Neuronal stem cell (in vitro differentiated cells): Measurements from ENCODE around the gene ZBED2. TPM values are rescaled to one million over a fixed set of nuclear protein-coding genes. Genes with fewer than 3 reads are reported as not detected.
A peak's percentile ranks its signal among the peaks of the same experiment; 100 is the strongest.

ENCODE experiments used
- DNase-seq: peaks from one replicate; pipeline ENCODE4 v3.0.0-alpha.2; 2013; ENCODE audit warnings: low spot score
- H2AFZ ChIP-seq: one replicate; pipeline ENCODE4 v1.6.1; 2013; ENCODE audit warnings: mild to moderate bottlenecking, low read length, inconsistent platforms
- H2AK5ac ChIP-seq: 2 replicates; pipeline ENCODE4 v1.6.1; 2013; ENCODE audit warnings: low read depth, mild to moderate bottlenecking, inconsistent platforms, low read length, moderate library complexity, mixed read lengths
- H2BK120ac ChIP-seq: 2 replicates; pipeline ENCODE4 v1.6.1; 2013; ENCODE audit warnings: low read depth, mild to moderate bottlenecking, inconsistent platforms, low read length, moderate library complexity, mixed read lengths
- H2BK12ac ChIP-seq: one replicate; pipeline ENCODE4 v1.6.1; 2013; ENCODE audit warnings: low read length, inconsistent platforms
- H2BK15ac ChIP-seq: 2 replicates; pipeline ENCODE4 v1.6.1; 2013; ENCODE audit warnings: mild to moderate bottlenecking, low read length, inconsistent platforms, mixed read lengths
- H2BK5ac ChIP-seq: one replicate; pipeline ENCODE4 v1.6.1; 2013; ENCODE audit warnings: inconsistent platforms, mild to moderate bottlenecking, low read length, moderate library complexity
- H3K14ac ChIP-seq: one replicate; pipeline ENCODE4 v1.6.1; 2013; ENCODE audit warnings: low read length, inconsistent platforms
- H3K18ac ChIP-seq: 2 replicates; pipeline ENCODE4 v1.6.1; 2013; ENCODE audit warnings: low read length, inconsistent platforms
- H3K23ac ChIP-seq: 2 replicates; pipeline ENCODE4 v1.6.1; 2013; ENCODE audit warnings: low read depth, mild to moderate bottlenecking, mixed read lengths, low read length, inconsistent platforms; ENCODE audit not compliant: poor library complexity
- H3K27ac ChIP-seq: replicated peaks from 3 replicates; pipeline ENCODE4 v1.5.1; 2013; ENCODE audit warnings: low read length, inconsistent platforms
- H3K27me3 ChIP-seq, 3 experiments: 2 replicates each; pipeline ENCODE4 v1.6.1; 2013; ENCODE audit warnings: low read length in 3 of 3, mild to moderate bottlenecking in 2 of 3, inconsistent platforms in 1 of 3, low read depth in 1 of 3, mixed read lengths in 1 of 3, moderate library complexity in 1 of 3; ENCODE audit not compliant: control insufficient read depth in 3 of 3, insufficient read depth in 3 of 3
- H3K36me3 ChIP-seq, 2 donors: replicated peaks in 1 of 2; 2 replicates each; pipeline ENCODE4 v1.6.1; 2013; ENCODE audit warnings: low read length in 2 of 2; ENCODE audit not compliant: control insufficient read depth in 2 of 2, insufficient read depth in 2 of 2
- H3K4ac ChIP-seq: 2 replicates; pipeline ENCODE4 v1.6.1; 2013; ENCODE audit warnings: inconsistent platforms, mild to moderate bottlenecking, low read length, moderate library complexity
- H3K4me1 ChIP-seq, 2 donors: 1 replicate in 1 of 2; 2 replicates in 1 of 2; pipeline ENCODE4 v1.6.1; 2013; ENCODE audit warnings: low read length in 2 of 2, low read depth in 1 of 2; ENCODE audit not compliant: control insufficient read depth in 2 of 2, insufficient read depth in 1 of 2
- H3K4me2 ChIP-seq: one replicate; pipeline ENCODE4 v1.6.1; 2013; ENCODE audit warnings: mild to moderate bottlenecking, low read length, inconsistent platforms; ENCODE audit not compliant: insufficient read depth, poor library complexity, severe bottlenecking
- H3K4me3 ChIP-seq, 2 donors: 2 replicates each; pipeline ENCODE4 v1.5.1; 2013; ENCODE audit warnings: low read length in 2 of 2, mild to moderate bottlenecking in 2 of 2, inconsistent platforms in 1 of 2, moderate library complexity in 1 of 2
- H3K79me1 ChIP-seq: one replicate; pipeline ENCODE4 v1.6.1; 2013; ENCODE audit warnings: low read depth, mild to moderate bottlenecking, inconsistent platforms, low read length, moderate library complexity
- H3K9ac ChIP-seq: one replicate; pipeline ENCODE4 v1.6.1; 2013; ENCODE audit warnings: mild to moderate bottlenecking, low read depth, low read length, inconsistent platforms; ENCODE audit not compliant: poor library complexity
- H3K9me3 ChIP-seq, 2 donors: replicated peaks in 1 of 2; 2 replicates each; pipeline versions ENCODE3 to v1.6.1; 2013; ENCODE audit warnings: low read length in 2 of 2, mild to moderate bottlenecking in 2 of 2, inconsistent platforms in 1 of 2, low read depth in 1 of 2, mixed read lengths in 1 of 2, moderate library complexity in 1 of 2; ENCODE audit not compliant: control insufficient read depth in 2 of 2, insufficient read depth in 1 of 2
- H4K8ac ChIP-seq: one replicate; pipeline ENCODE4 v1.6.1; 2013; ENCODE audit warnings: low read depth, mild to moderate bottlenecking, inconsistent platforms, low read length, moderate library complexity
- H4K91ac ChIP-seq: one replicate; pipeline ENCODE4 v1.6.1; 2013; ENCODE audit warnings: low read length, low read depth, mild to moderate bottlenecking, inconsistent platforms; ENCODE audit not compliant: poor library complexity
- WGBS, 2 donors: extraction: QIAGEN DNeasy Blood & Tissue Kit; methylation state at CpG; one replicate each; pipeline ENCODE4 v1.1.7; 2013; ENCODE audit warnings: missing lambda C conversion rate in 2 of 2, mixed read lengths in 1 of 2; ENCODE audit not compliant: insufficient read length in 2 of 2, insufficient replicate concordance in 1 of 2; ENCODE audit errors: extremely low coverage in 2 of 2; 5-methylcytosine and 5-hydroxymethylcytosine counted together
- polyA plus RNA-seq, 2 experiments: library from polyadenylated mRNA; stranded (reverse); fragments of 200-250 nt; gene quantifications; one replicate each; pipeline ENCODE4 v1.2.3, GENCODE V29; 2013

ZBED2 gene, protein sequence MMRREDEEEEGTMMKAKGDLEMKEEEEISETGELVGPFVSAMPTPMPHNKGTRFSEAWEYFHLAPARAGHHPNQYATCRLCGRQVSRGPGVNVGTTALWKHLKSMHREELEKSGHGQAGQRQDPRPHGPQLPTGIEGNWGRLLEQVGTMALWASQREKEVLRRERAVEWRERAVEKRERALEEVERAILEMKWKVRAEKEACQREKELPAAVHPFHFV
- not detected for polyA plus RNA-seq (2013, experiment 1 of 2)
- polyA plus RNA-seq (2013, experiment 2 of 2), result not detected

DNA sequence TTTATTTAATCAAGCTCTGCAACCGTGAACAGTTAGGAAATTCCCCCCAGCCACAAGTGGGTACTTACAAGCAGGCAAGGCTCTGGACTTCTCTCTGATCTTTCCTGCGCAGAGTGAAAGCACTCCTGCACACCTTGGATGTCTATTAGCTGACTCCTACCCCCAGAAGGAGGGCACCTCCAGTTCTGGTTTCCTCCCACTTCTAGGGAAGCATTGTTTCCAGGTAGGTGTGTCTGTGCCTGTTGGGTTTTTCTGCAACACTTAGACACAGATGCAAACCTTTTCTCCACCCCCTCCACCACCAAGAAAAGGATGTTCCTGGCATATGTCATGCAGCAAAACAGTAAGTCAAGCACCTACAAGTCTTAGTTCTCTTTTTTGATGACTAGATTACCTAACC is at the start of gene ZBED2:
TSS of gene ZBED2 (minus strand) at position 115 of the 400 bp plus-strand sequence. CDS start 1,145 bp downstream, outside the sequence.
- Histone ChIP-seq H2BK5ac (no peak within 1 kb of the TSS), H3K9me3 (no peaks in the 10 kb centered on the region), H4K8ac (peak within 1 kb of the TSS; percentile 30), H3K4me1 (peaks cover 0 to 2% of the 10 kb centered on the region in 2 donors), H3K4me2 (no peak within 1 kb of the TSS), H3K18ac (no peak within 1 kb of the TSS), H3K4me3 (no peak within 1 kb of the TSS), H3K23ac (no peak within 1 kb of the TSS), H2AFZ (no peak within 1 kb of the TSS), H3K27ac (no peak within 1 kb of the TSS), H2BK120ac (no peak within 1 kb of the TSS), H4K91ac (no peak within 1 kb of the TSS), H3K27me3 (peaks cover 0 to 5% (median 0%) of the 10 kb centered on the region in 3 experiments), H2BK15ac (no peak within 1 kb of the TSS), H3K9ac (no peak within 1 kb of the TSS), H3K4ac (no peak within 1 kb of the TSS), H3K36me3 (no peaks in the 10 kb centered on the region), H2BK12ac (no peak within 1 kb of the TSS), H3K79me1 (no peaks in the 10 kb centered on the region), H2AK5ac (no peak within 1 kb of the TSS), H3K14ac (peak within 1 kb of the TSS; percentile 26)
- WGBS, 2 donors, result no CpG with 5 or more reads among the region's 2 CpGs
- DNase-seq, result no peak

DNA sequence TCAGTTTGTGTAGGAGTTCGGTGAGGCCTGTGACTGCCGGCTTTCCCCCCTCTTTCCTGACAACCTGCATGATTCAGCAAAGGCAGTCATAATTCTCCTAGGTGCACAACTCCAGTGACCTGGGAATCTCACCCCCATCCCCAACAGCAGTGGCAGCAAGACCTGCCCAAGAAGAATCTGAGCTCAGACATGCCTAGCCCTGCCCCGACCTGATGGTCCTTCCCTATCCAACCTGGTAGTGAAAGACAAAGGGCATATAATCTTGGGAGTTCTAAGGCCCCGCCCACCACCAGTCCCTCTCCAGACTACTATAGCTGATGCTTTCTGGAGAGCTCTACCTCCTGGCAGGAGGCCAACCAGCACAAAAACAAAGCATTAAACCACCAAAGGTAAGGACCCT is 44.2 kb upstream of the ZBED2 start:
- no peak overlapping the region for H2BK5ac ChIP-seq
- H3K14ac ChIP-seq, result no peak overlapping the region
- peaks cover 0 to 3% (median 0%) of the 10 kb centered on the region in 3 experiments for H3K27me3 ChIP-seq
- no peak overlapping the region for H2AK5ac ChIP-seq
- WGBS, 2 donors, result no CpG with 5 or more reads among the region's 4 CpGs
- DNase-seq, result no peak
- H3K23ac ChIP-seq, result no peak overlapping the region
- no peaks in the 10 kb centered on the region for H3K79me1 ChIP-seq
- no peak overlapping the region for H2AFZ ChIP-seq
- no peak overlapping the region for H3K27ac ChIP-seq
- H3K9ac ChIP-seq, result no peak overlapping the region
- H2BK12ac ChIP-seq, result no peak overlapping the region
- no peak overlapping the region for H2BK15ac ChIP-seq
- H3K36me3 ChIP-seq, result no peaks in the 10 kb centered on the region
- H3K4me2 ChIP-seq, result no peak overlapping the region
- H3K4ac ChIP-seq, result no peak overlapping the region
- no peak overlapping the region for H4K91ac ChIP-seq
- H3K9me3 ChIP-seq, result no peaks in the 10 kb centered on the region
- no peak overlapping the region for H2BK120ac ChIP-seq
- peaks cover 2 to 5% of the 10 kb centered on the region in 2 donors for H3K4me1 ChIP-seq
- H3K4me3 ChIP-seq, result no peak overlapping the region
- no peak overlapping the region for H3K18ac ChIP-seq
- no peak overlapping the region for H4K8ac ChIP-seq

DNA sequence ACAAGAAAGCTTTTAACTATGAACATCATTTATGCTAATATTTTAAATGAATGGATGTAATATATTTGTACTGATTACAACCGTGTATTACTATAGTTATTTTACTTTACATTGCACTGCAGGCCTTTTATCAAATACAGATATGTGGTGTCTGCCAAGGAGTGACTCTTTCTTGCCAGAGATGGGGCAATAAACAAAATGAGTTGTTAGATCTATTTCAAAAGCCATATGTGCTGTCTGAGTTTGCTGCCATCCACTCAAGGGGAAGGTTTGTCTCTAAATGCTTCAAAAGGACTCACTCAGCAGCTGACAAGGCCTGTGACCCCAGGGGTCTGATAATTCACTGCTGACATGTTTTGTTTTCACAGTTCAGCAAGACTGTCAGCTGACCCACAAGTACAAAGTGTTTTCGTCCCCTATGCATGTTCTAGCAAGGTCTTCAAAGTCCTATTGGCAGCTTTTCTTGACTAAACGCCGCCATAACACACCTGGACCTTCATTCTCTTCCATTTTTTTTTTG is 41.3 kb upstream of the ZBED2 start:
- Histone ChIP-seq H3K9me3 (no peaks in the 10 kb centered on the region), H3K23ac (no peak overlapping the region), H2AK5ac (no peak overlapping the region), H3K4me1 (peaks cover 2 to 5% of the 10 kb centered on the region in 2 donors), H3K18ac (no peak overlapping the region), H4K91ac (no peak overlapping the region), H3K27me3 (peaks cover 0 to 3% (median 0%) of the 10 kb centered on the region in 3 experiments), H3K27ac (no peak overlapping the region), H3K36me3 (no peaks in the 10 kb centered on the region), H3K4ac (no peak overlapping the region), H2BK12ac (no peak overlapping the region), H2BK5ac (no peak overlapping the region), H3K4me3 (no peak overlapping the region), H4K8ac (no peak overlapping the region), H3K79me1 (no peaks in the 10 kb centered on the region), H3K4me2 (no peak overlapping the region), H3K14ac (no peak overlapping the region), H2AFZ (peak overlapping the region; percentile 24), H2BK15ac (no peak overlapping the region), H2BK120ac (no peak overlapping the region), H3K9ac (no peak overlapping the region)
- no CpG with 5 or more reads among the region's 4 CpGs for WGBS, 2 donors
- no peak for DNase-seq

DNA sequence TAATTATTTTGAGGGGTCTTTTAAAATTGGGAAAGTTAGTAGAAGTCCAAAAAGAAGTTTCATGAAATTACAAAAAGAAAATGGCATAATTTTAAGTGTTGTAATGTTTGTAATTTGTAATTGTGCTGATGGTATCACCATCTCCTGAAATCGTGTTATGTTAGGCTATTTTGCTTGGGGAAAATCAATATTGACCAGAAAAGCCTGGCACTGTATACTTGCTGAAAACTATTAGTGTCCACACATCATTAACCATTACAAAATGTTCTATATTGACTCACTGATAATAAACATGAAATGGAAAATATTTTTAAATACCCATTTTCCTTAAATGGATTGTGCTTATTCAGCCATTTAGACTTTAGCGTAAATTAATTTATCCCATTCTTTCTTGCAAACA is 40.3 kb upstream of the ZBED2 start:
- Histone ChIP-seq H4K91ac (no peak overlapping the region), H3K14ac (no peak overlapping the region), H3K18ac (no peak overlapping the region), H3K9me3 (no peaks in the 10 kb centered on the region), H2BK15ac (no peak overlapping the region), H3K9ac (no peak overlapping the region), H3K27me3 (peaks cover 0 to 3% (median 0%) of the 10 kb centered on the region in 3 experiments), H2BK5ac (no peak overlapping the region), H3K4ac (no peak overlapping the region), H2BK120ac (no peak overlapping the region), H3K23ac (no peak overlapping the region), H4K8ac (no peak overlapping the region), H3K79me1 (no peaks in the 10 kb centered on the region), H2AFZ (no peak overlapping the region), H2BK12ac (no peak overlapping the region), H3K4me3 (no peak overlapping the region), H2AK5ac (no peak overlapping the region), H3K4me2 (no peak overlapping the region), H3K36me3 (no peaks in the 10 kb centered on the region), H3K4me1 (peaks cover 2 to 5% of the 10 kb centered on the region in 2 donors), H3K27ac (no peak overlapping the region)
- no peak for DNase-seq
- no CpG with 5 or more reads among the region's 2 CpGs for WGBS, 2 donors
